ENCODE data around the gene NTHL1. TPM values are rescaled to one million over a fixed set of nuclear protein-coding genes. Genes with fewer than 3 reads are reported as not detected.

Gene NTHL1
- total RNA-seq, 1 experiment from 2014 or later: 52.0 TPM

DNA sequence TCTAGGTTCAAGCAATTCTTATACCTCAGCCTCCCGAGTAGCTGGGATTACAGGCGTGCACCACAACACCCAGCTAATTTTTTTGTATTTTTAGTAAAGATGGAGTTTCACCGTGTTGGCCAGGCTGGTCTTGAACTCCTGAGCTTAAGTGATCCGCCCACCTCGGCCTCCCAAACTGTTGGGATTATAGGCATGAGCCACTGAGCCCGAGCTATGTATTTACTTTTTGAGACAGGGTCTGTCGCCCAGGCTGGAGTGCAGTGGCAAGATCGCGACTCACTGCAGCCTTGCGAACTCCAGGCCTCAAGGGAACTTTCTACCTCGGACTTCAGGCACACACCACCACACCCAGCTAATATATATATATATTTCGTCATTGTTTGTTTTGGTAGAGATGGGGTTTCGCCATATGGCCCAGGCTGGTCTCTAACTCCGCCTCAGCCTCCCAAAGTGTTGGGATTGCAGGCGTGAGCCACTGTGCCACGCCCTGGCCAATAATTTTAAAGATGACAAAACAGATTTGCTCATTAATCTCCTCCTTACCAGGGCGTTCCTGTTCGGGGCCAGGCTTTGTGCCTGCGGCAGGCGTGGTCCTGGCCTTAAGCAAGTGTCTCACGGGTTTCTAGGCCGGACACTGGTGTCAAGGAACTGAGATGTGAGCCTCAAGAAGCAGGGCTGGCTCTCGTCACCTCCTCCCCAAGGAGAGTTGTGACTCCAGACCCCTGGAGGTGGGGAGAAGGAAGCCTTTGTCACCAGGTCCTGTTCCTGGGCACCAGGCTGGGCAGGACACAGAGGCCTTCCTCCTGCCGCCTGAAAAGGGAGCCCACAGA is 32.3 kb downstream of the NTHL1 start:
- peaks cover 40% of the 10 kb centered on the region for H3K27me3 Mint-ChIP-seq (ENCODE audit: low read depth)
- no peak overlapping the region for H3K14ac ChIP-seq (ENCODE audit: insufficient read depth, low read length)
- peaks cover 2% of the 10 kb centered on the region; the same call in 1 of the 2 replicates for H3K4me1 ChIP-seq (ENCODE audit: insufficient read depth, low read length)
- H3T11ph ChIP-seq (ENCODE audit: low read length): no peak overlapping the region
- no peak overlapping the region for H4K91ac ChIP-seq (ENCODE audit: insufficient read length, low read depth, low read length)
- no peaks in the 10 kb centered on the region for H4K20me1 ChIP-seq (ENCODE audit: control insufficient read depth, insufficient read depth, insufficient read length)
- no peak overlapping the region for H3K27ac ChIP-seq (ENCODE audit: insufficient read length, low read depth, low read length)
- H3K79me2 ChIP-seq (ENCODE audit: insufficient read depth, low read length): no peaks in the 10 kb centered on the region
- no peak overlapping the region for H2BK15ac ChIP-seq (ENCODE audit: low read depth, low read length)
- no peak overlapping the region for H3K4ac ChIP-seq (ENCODE audit: low read depth, low read length)
- no peak overlapping the region for H3K18ac ChIP-seq (ENCODE audit: insufficient read length, low read depth, low read length)
- no CpG with 5 or more reads among the region's 24 CpGs for WGBS (ENCODE audit: extremely low coverage, insufficient read length, low lambda C conversion rate)
- H2BK120ac ChIP-seq (ENCODE audit: low read depth, low read length, poor library complexity, severe bottlenecking): no peak overlapping the region
- no peak overlapping the region for H4K5ac ChIP-seq (ENCODE audit: insufficient read length, low read depth, low read length)
- no peak overlapping the region; a peak in 1 of 5 replicates for H3K4me3 Mint-ChIP-seq
- no peak overlapping the region for H3K9ac ChIP-seq (ENCODE audit: extremely low read depth, insufficient read length, low read length)
- no peak overlapping the region for H3K56ac ChIP-seq (ENCODE audit: insufficient read length, low read depth, low read length)
- no peak overlapping the region for H3K23ac ChIP-seq (ENCODE audit: insufficient read length, low read depth, low read length)
- peaks cover 8% of the 10 kb centered on the region for H3K23me2 ChIP-seq (ENCODE audit: insufficient read length, low read depth, low read length, poor library complexity, severe bottlenecking)
- peaks cover 2% of the 10 kb centered on the region in 2 experiments for H3K4me1 Mint-ChIP-seq
- no peak for DNase-seq
- peaks cover 7% of the 10 kb centered on the region; the same call in 1 of the 2 replicates for H3K27me3 ChIP-seq (ENCODE audit: insufficient read depth, low read length)
- H2BK12ac ChIP-seq (ENCODE audit: insufficient read length, low read depth, low read length): no peak overlapping the region
- no peak overlapping the region for H2AFZ ChIP-seq (ENCODE audit: low read length)
- H4K8ac ChIP-seq (replicated peaks; ENCODE audit: insufficient read length, low read depth, low read length): no peak overlapping the region
- TF ChIP-seq, protein P1, sequence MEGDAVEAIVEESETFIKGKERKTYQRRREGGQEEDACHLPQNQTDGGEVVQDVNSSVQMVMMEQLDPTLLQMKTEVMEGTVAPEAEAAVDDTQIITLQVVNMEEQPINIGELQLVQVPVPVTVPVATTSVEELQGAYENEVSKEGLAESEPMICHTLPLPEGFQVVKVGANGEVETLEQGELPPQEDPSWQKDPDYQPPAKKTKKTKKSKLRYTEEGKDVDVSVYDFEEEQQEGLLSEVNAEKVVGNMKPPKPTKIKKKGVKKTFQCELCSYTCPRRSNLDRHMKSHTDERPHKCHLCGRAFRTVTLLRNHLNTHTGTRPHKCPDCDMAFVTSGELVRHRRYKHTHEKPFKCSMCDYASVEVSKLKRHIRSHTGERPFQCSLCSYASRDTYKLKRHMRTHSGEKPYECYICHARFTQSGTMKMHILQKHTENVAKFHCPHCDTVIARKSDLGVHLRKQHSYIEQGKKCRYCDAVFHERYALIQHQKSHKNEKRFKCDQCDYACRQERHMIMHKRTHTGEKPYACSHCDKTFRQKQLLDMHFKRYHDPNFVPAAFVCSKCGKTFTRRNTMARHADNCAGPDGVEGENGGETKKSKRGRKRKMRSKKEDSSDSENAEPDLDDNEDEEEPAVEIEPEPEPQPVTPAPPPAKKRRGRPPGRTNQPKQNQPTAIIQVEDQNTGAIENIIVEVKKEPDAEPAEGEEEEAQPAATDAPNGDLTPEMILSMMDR (conservative IDR thresholded peaks at IDR 0.05): no peak
- H2BK5ac ChIP-seq (ENCODE audit: insufficient read length, low read length): no peak overlapping the region
- no peak overlapping the region for H2AK5ac ChIP-seq (ENCODE audit: insufficient read length, low read length)
- H3K9me3 Mint-ChIP-seq: no peaks in the 10 kb centered on the region
- H3K9me3 ChIP-seq (ENCODE audit: control insufficient read depth, low read depth, low read length): no peaks in the 10 kb centered on the region
- peaks cover 0 to 2% (median 0%) of the 10 kb centered on the region in 3 experiments; a peak in 1 of 7 replicates for H3K36me3 Mint-ChIP-seq (ENCODE audit: insufficient read depth in 1 of 3, low read depth in 3 of 3)
- H3K79me1 ChIP-seq (ENCODE audit: insufficient read depth, low read depth, low read length, poor library complexity, severe bottlenecking): no peaks in the 10 kb centered on the region
- no peak overlapping the region for H3K4me2 ChIP-seq (ENCODE audit: insufficient read depth, insufficient read length, low read length)
- no peak overlapping the region for H2BK20ac ChIP-seq (ENCODE audit: low read depth, low read length, poor library complexity, severe bottlenecking)
- no peak overlapping the region for H3K27ac Mint-ChIP-seq
